H4 (cell line): ENCODE data around the gene RRP8. TPM values are rescaled to one million over a fixed set of nuclear protein-coding genes. Genes with fewer than 3 reads are reported as not detected.

ENCODE experiments used
- DNase-seq: peaks from one replicate; pipeline ENCODE4 v3.0.0-alpha.2; 2015; ENCODE audit warnings: low spot score
- total RNA-seq: library from RNA; depleted of rRNA; stranded (reverse); fragments of >200 nt; shearing (Covaris generic); gene quantifications from 2 replicates; pipeline ENCODE4 v1.2.3, GENCODE V29; 2014

Gene RRP8
- total RNA-seq, 1 experiment from 2014 or later: 21.6 TPM

GRCh38 chr11:6632116-6633073, 29.0 kb upstream of the RRP8 start:
- DNase-seq: no peak

GRCh38 chr11:6631361-6631890, 28.0 kb upstream of the RRP8 start:
- no peak for DNase-seq

GRCh38 chr11:6630632-6631291, 27.3 kb upstream of the RRP8 start:
- no peak for DNase-seq

GRCh38 chr11:6629892-6630631, 26.6 kb upstream of the RRP8 start:
- no peak for DNase-seq

- DNase-seq: no peak
These were observed 26.1 kb upstream of the RRP8 start for GRCh38 chr11:6629573-6629891.

- no peak for DNase-seq
These were observed 25.1 kb upstream of the RRP8 start for GRCh38 chr11:6628526-6628925.

GRCh38 chr11:6627762-6628241, 24.4 kb upstream of the RRP8 start:
- DNase-seq: no peak

- DNase-seq: no peak
These were observed 23.8 kb upstream of the RRP8 start for GRCh38 chr11:6626971-6627761.

GRCh38 chr11:6625832-6626420, 22.5 kb upstream of the RRP8 start:
- DNase-seq: no peak

GRCh38 chr11:6625156-6625831, 21.9 kb upstream of the RRP8 start:
- no peak for DNase-seq

- DNase-seq: no peak
These were observed 20.3 kb upstream of the RRP8 start for GRCh38 chr11:6623391-6624363.

- no peak for DNase-seq
These were observed 19.1 kb upstream of the RRP8 start for GRCh38 chr11:6622261-6623171.

GRCh38 chr11:6621711-6622211, 18.3 kb upstream of the RRP8 start:
- DNase-seq: no peak

GRCh38 chr11:6620636-6621035, 17.2 kb upstream of the RRP8 start:
- no peak for DNase-seq

GRCh38 chr11:6619004-6619745, 15.8 kb upstream of the RRP8 start, which contains the start of gene TPP1:
Gene TPP1, minus strand, starts transcription at chr11:6619422. Its CDS starts 22 bp downstream, at chr11:6619400.
- peak; percentile 94 for DNase-seq

- peak; percentile 79 for DNase-seq
These were observed 14.9 kb upstream of the RRP8 start for GRCh38 chr11:6618117-6619003.
